OCI-LY1 (cell line): Measurements from ENCODE around the gene NUP93.

Experiments
- EZH2 ChIP-seq: fragments of 200-600 bp; sonication (generic), shearing (Covaris generic); IDR thresholded peaks from 2 replicates; pipeline ENCODE4 v1.8.0; 2017; ENCODE audit warnings: borderline replicate concordance, mixed run types, mild to moderate bottlenecking, antibody characterized with exemption, low read length, moderate library complexity, mixed read lengths
- TF ChIP-seq, protein P1 (sequence below): fragments of 200-600 bp; sonication (generic), shearing (Covaris generic); IDR thresholded peaks from 2 replicates; pipeline ENCODE4 v1.5.1; 2017; ENCODE audit warnings: mild to moderate bottlenecking, antibody characterized with exemption, low read length, moderate library complexity, mixed read lengths

GRCh38 chr16:56892705-56893104 lies 162.8 kb downstream of the NUP93 start:
- TF ChIP-seq, protein P1, sequence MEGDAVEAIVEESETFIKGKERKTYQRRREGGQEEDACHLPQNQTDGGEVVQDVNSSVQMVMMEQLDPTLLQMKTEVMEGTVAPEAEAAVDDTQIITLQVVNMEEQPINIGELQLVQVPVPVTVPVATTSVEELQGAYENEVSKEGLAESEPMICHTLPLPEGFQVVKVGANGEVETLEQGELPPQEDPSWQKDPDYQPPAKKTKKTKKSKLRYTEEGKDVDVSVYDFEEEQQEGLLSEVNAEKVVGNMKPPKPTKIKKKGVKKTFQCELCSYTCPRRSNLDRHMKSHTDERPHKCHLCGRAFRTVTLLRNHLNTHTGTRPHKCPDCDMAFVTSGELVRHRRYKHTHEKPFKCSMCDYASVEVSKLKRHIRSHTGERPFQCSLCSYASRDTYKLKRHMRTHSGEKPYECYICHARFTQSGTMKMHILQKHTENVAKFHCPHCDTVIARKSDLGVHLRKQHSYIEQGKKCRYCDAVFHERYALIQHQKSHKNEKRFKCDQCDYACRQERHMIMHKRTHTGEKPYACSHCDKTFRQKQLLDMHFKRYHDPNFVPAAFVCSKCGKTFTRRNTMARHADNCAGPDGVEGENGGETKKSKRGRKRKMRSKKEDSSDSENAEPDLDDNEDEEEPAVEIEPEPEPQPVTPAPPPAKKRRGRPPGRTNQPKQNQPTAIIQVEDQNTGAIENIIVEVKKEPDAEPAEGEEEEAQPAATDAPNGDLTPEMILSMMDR, result no peak
- no peak for TF ChIP-seq EZH2
